Osteoblast (primary cell): ENCODE measurements around the gene SBF1. TPM values are rescaled to one million over a fixed set of nuclear protein-coding genes. Genes with fewer than 3 reads are reported as not detected.

ENCODE experiments used
- DNase-seq: peaks from one replicate; pipeline ENCODE4 v3.0.0; 2011; ENCODE audit warnings: low spot score, mixed read lengths; ENCODE audit not compliant: insufficient read length; ENCODE audit errors: missing footprints
- H2AFZ ChIP-seq: 2 replicates; pipeline ENCODE4 v1.6.0; 2011; ENCODE audit warnings: mild to moderate bottlenecking, low read length
- H3K27ac ChIP-seq: 2 replicates; pipeline ENCODE4 v1.5.1; 2011; ENCODE audit warnings: mild to moderate bottlenecking, low read depth, low read length, moderate library complexity
- H3K27me3 ChIP-seq: 2 replicates; pipeline ENCODE4 v1.6.0; 2012; ENCODE audit warnings: mild to moderate bottlenecking, control low read depth, inconsistent platforms, low read length, moderate library complexity; ENCODE audit not compliant: insufficient read depth
- H3K36me3 ChIP-seq: 2 replicates; pipeline ENCODE4 v1.5.1; 2011; ENCODE audit warnings: mild to moderate bottlenecking, low read length, control low read depth, moderate library complexity; ENCODE audit not compliant: insufficient read depth
- H3K4me1 ChIP-seq: 2 replicates; pipeline ENCODE4 v1.5.1; 2011; ENCODE audit warnings: mild to moderate bottlenecking, low read length, control low read depth, moderate library complexity; ENCODE audit not compliant: insufficient read depth
- H3K4me2 ChIP-seq: 2 replicates; pipeline ENCODE4 v1.6.0; 2011; ENCODE audit warnings: mild to moderate bottlenecking, low read length; ENCODE audit not compliant: insufficient read depth
- H3K4me3 ChIP-seq: fragments of 200-600 bp; sonication (generic); 3 replicates; pipeline ENCODE4 v1.5.1; 2012; ENCODE audit warnings: mild to moderate bottlenecking, low read length, inconsistent platforms; ENCODE audit not compliant: insufficient read depth
- H3K79me2 ChIP-seq: 2 replicates; pipeline ENCODE4 v1.6.0; 2012; ENCODE audit warnings: mild to moderate bottlenecking, low read length, control low read depth, inconsistent platforms; ENCODE audit not compliant: insufficient read depth
- H3K9me3 ChIP-seq: 2 replicates; pipeline ENCODE4 v1.5.1; 2011; ENCODE audit warnings: low read depth, low read length, control low read depth
- H4K20me1 ChIP-seq: 2 replicates; pipeline ENCODE4 v1.6.0; 2012; ENCODE audit warnings: mild to moderate bottlenecking, low read length, control low read depth; ENCODE audit not compliant: insufficient read depth
- total RNA-seq: library from RNA; depleted of rRNA; stranded (reverse); fragments of >200 nt; gene quantifications from 2 replicates; pipeline ENCODE4 v1.2.3, GENCODE V29; 2012
- TF ChIP-seq, protein P1 (sequence below): IDR thresholded peaks from 2 replicates; pipeline ENCODE4 v1.5.1; 2011; ENCODE audit warnings: mild to moderate bottlenecking, low read depth, low read length, moderate library complexity; ENCODE audit errors: extremely low read depth

The SBF1 gene, protein sequence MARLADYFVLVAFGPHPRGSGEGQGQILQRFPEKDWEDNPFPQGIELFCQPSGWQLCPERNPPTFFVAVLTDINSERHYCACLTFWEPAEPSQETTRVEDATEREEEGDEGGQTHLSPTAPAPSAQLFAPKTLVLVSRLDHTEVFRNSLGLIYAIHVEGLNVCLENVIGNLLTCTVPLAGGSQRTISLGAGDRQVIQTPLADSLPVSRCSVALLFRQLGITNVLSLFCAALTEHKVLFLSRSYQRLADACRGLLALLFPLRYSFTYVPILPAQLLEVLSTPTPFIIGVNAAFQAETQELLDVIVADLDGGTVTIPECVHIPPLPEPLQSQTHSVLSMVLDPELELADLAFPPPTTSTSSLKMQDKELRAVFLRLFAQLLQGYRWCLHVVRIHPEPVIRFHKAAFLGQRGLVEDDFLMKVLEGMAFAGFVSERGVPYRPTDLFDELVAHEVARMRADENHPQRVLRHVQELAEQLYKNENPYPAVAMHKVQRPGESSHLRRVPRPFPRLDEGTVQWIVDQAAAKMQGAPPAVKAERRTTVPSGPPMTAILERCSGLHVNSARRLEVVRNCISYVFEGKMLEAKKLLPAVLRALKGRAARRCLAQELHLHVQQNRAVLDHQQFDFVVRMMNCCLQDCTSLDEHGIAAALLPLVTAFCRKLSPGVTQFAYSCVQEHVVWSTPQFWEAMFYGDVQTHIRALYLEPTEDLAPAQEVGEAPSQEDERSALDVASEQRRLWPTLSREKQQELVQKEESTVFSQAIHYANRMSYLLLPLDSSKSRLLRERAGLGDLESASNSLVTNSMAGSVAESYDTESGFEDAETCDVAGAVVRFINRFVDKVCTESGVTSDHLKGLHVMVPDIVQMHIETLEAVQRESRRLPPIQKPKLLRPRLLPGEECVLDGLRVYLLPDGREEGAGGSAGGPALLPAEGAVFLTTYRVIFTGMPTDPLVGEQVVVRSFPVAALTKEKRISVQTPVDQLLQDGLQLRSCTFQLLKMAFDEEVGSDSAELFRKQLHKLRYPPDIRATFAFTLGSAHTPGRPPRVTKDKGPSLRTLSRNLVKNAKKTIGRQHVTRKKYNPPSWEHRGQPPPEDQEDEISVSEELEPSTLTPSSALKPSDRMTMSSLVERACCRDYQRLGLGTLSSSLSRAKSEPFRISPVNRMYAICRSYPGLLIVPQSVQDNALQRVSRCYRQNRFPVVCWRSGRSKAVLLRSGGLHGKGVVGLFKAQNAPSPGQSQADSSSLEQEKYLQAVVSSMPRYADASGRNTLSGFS (N-terminal part only)
- 74.3 and 93.0 TPM in 2 replicates for total RNA-seq

DNA sequence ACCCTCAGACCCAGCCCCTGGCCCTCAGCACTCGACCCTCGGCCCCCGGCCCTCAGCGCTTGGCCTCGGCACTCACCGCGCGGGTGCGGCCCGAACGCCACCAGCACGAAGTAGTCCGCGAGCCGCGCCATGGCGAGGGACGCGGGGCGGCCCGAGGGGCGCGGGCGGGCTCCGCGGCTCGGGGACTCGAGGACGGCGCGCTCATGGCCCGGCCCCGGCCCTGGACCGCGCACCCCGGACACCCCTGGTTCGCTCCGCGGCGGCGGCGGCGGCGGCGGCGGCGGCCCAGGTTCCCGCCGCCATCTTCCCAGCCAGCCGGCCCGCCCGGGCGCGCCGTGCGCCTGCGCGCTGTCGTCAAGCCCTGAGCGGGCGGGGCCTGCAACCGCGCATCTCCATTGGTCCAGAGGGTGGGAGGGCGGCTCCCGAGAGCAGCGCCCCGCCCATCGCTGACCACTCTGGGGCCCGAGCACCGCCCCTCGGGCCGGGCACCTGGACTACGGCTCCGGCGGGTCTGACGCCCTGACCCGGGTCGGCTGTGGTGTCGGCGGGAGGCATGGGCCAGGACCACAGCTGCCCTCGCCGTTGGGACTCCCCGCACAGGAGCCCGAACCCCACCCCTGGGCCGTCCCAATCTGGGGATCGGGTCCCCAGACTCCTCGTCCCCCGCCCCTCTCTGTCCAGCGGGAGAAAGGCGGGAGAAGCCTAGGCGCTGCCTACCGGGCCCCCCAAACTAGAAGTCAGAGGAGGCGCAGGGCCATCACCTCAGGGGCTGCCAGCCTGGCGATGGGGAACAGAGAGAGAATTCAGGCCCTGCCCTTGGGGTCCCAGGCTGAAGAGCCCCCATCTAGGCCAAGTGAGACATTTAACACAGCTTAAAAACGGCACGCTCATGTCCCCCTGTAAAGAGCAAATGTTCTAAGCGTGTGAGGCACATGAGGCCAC, at the start of gene SBF1:
TSS of gene SBF1 (minus strand) at position 326 of the 942 bp plus-strand sequence. CDS start at position 131, 195 bp downstream.
- Histone ChIP-seq H3K27me3 (peaks cover under 1% of the 10 kb centered on the region), H3K4me1 (peaks cover 18% of the 10 kb centered on the region), H3K79me2 (peaks cover 46% of the 10 kb centered on the region), H2AFZ (peak within 1 kb of the TSS; percentile 93), H3K9me3 (no peaks in the 10 kb centered on the region), H3K27ac (peak within 1 kb of the TSS; percentile 63), H3K4me3 (peak within 1 kb of the TSS; percentile 81), H3K4me2 (peak within 1 kb of the TSS; percentile 94), H4K20me1 (peaks cover 42% of the 10 kb centered on the region), H3K36me3 (no peaks in the 10 kb centered on the region)
- TF ChIP-seq, protein P1, sequence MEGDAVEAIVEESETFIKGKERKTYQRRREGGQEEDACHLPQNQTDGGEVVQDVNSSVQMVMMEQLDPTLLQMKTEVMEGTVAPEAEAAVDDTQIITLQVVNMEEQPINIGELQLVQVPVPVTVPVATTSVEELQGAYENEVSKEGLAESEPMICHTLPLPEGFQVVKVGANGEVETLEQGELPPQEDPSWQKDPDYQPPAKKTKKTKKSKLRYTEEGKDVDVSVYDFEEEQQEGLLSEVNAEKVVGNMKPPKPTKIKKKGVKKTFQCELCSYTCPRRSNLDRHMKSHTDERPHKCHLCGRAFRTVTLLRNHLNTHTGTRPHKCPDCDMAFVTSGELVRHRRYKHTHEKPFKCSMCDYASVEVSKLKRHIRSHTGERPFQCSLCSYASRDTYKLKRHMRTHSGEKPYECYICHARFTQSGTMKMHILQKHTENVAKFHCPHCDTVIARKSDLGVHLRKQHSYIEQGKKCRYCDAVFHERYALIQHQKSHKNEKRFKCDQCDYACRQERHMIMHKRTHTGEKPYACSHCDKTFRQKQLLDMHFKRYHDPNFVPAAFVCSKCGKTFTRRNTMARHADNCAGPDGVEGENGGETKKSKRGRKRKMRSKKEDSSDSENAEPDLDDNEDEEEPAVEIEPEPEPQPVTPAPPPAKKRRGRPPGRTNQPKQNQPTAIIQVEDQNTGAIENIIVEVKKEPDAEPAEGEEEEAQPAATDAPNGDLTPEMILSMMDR = no peak
- peak; percentile 100 for DNase-seq

- Histone ChIP-seq H3K9me3 (no peaks in the 10 kb centered on the region), H3K79me2 (peaks cover 30% of the 10 kb centered on the region), H3K4me2 (peak overlapping the region; percentile 96), H3K4me3 (peak overlapping the region; percentile 86), H3K4me1 (peaks cover 13% of the 10 kb centered on the region), H3K27ac (peak overlapping the region; percentile 78), H4K20me1 (peaks cover 28% of the 10 kb centered on the region), H2AFZ (no peak overlapping the region), H3K36me3 (peaks cover 18% of the 10 kb centered on the region), H3K27me3 (no peaks in the 10 kb centered on the region)
- DNase-seq = peak; percentile 85
- TF ChIP-seq, protein P1 = no peak
Measured at GRCh38 chr22:50523806-50524675, 49.2 kb upstream of the SBF1 start.

GRCh38 chr22:50523458-50523805, 48.6 kb upstream of the SBF1 start:
- Histone ChIP-seq H3K4me2 (no peak overlapping the region), H3K4me1 (peaks cover 13% of the 10 kb centered on the region), H2AFZ (no peak overlapping the region), H4K20me1 (peaks cover 23% of the 10 kb centered on the region), H3K27ac (no peak overlapping the region), H3K27me3 (no peaks in the 10 kb centered on the region), H3K79me2 (peaks cover 30% of the 10 kb centered on the region), H3K9me3 (no peaks in the 10 kb centered on the region), H3K4me3 (no peak overlapping the region), H3K36me3 (peaks cover 25% of the 10 kb centered on the region)
- TF ChIP-seq, protein P1 = no peak
- DNase-seq = peak; percentile 58
